HG03342 (cell line): ENCODE results near the gene BRF1.
"Not testable (repeated sequence)": the region's sequence is repeated elsewhere in the genome, so short reads cannot be mapped to it uniquely, and the experiment has no call there.

Experiments
- ATAC-seq: cut with Tn5 transposase; IDR thresholded peaks from one replicate; pipeline ENCODE4 v1.9.1; 2021; ENCODE audit warnings: mild to moderate bottlenecking, moderate library complexity; ENCODE audit not compliant: unreplicated experiment

BRF1 gene

GRCh38 chr14:105315941-105316576 lies 15.3 kb upstream of the BRF1 start:
- no peak for ATAC-seq

DNA sequence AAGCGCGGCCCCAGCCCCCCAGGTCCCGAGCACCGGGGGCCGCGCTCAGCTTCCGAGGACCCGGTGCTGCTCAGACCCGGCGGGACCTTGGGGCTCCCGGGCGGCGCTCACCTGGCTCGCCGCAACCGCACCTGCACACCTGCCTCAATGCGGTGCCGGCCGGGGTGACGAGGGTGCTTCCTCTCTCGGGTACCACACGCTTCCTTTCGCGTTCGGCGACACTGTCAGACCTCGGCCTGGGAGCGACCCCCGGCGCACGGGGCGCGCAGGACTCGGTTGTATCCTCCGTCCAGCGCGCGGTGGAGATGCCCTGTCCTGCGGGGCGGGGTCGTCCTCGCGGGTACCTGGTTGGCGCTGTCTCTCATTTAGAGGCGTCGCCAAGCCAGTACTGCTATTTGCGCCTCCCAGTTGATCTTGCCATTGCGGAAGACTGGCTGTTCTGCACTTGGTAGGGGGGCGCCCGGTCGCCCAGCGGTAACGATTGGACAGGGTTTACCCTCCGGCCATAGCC lies 14.5 kb upstream of the BRF1 start:
- peak; percentile 19 for ATAC-seq

DNA sequence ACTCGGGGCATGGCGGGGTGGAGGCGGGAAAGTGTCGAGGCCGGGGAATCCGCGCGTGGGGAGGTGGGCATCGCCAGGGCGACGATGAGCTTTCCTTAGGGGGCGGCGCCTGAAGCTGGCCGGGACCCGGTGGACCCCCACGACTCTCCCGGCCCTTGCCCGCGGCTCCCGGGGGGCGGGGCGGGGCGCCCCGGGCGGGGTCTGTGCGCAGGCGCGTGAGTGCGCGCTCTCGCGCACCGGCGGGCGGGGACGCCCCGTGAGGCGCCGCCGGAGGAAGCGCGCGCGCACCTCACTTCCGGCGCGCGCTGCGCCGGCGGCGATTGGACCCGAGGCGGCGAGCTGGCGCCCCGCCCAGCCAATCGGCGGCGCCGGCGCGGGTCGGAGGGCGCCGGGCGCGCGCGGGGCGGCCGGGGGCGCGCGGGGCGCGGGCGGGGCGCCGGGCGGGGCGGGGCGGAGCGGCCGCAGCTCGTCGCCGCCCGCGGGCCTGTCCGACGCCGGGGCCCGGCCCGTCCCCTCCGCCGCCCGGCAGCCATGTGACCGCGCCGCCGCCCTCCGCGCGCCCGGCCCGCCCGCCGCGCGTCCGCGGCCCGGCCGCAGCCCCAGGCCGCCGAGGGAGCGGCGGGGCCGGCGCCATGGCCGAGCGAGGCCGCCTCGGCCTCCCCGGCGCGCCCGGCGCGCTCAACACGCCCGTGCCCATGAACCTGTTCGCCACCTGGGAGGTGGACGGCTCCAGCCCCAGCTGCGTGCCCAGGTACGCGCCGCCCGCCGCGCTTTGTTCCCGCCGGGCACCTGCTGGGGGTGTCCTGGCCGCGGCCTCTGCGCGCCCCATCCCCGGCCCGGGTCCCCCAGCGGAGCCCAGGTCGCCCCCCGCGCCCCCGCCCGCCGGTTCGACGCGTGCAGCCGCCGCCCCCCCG lies 13.7 kb upstream of the BRF1 start, which contains the start of gene PACS2:
Gene PACS2, plus strand, starts transcription at position 462 of the 914 bp plus-strand sequence. Its CDS starts 171 bp downstream, at position 633.
- peak; percentile 65 for ATAC-seq

DNA sequence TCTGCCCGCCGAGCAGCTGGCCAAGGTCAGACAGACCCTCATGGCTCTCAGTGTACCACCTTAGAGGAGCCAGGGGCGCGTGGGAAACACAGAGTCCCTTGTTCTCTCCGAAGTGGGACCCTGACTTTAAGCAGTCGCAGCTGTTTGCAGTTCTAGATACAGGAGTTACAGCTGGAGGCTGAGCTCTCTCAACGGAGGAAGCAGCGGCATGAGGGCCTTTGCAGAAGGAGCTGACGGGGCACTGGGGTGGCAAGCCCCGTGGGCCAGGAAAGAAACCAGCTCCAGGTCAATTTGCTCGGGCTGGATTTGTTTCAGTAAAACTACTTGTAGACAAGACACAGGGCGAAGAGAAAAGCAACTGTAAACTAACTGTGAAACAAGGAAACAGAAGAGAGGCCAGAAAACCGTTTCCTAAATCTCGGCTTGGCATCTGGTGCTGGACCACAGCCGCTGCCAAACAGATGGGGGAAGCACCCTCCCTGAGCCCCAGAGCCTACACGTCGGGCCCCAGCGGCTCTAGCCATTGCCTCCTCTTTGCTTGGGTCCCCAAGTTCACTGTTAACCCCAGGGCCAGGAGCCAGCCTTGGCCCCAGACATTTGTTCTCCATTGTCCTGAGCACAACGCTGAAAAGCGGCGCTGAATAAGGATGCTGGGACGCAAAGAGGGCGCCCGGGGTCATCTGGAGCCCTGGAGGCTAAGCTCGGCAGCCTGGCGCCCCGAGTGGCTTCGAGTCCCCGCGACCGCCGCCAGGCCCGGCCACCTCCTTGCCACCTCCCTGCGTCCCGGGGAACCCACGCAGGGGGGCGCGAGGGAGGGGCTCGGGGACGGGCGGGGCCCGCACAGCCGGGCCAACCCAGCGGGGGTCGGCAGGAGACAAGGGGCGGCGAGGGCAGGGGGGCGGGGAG lies 12.8 kb upstream of the BRF1 start:
- peak; percentile 21 for ATAC-seq

GRCh38 chr14:105312973-105313372 lies 12.2 kb upstream of the BRF1 start:
- ATAC-seq, result no peak

GRCh38 chr14:105311838-105312237 lies 11.0 kb upstream of the BRF1 start:
- ATAC-seq, result no peak

- ATAC-seq, result no peak
Observed at GRCh38 chr14:105309371-105309770, 8.6 kb upstream of the BRF1 start.

DNA sequence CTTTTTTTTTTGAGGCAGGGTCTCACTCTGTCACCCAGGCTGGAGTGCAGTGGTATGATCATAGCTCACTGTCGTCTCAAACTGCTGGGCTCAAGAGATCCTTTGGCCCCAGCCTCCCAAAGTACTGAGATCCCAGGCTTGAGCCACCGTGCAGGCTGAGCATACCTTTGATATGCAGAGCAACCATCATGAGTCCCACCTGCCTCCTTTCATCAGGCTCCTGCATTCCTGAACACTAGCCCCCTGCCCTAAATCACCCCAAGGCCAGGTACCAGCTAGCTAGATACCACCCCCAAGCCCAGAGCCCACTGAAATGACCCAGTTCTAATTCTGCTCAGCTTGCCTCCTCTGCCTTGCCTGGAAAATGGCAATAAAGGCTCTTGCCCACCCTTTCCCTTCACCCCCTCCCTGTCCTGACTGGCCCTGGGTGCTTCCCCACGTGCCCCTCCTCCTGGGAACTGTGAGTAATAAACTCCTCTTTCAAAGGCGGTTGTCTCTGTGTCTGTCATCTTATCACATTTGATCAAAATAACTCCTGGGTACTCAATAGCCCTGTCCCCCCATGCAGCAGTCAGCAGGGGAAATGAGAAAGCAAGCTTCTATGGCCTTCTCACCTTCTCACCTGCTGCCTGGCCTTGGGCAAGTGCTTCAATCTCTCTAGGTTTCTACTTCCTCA lies 6.4 kb upstream of the BRF1 start:
- ATAC-seq, result no peak

DNA sequence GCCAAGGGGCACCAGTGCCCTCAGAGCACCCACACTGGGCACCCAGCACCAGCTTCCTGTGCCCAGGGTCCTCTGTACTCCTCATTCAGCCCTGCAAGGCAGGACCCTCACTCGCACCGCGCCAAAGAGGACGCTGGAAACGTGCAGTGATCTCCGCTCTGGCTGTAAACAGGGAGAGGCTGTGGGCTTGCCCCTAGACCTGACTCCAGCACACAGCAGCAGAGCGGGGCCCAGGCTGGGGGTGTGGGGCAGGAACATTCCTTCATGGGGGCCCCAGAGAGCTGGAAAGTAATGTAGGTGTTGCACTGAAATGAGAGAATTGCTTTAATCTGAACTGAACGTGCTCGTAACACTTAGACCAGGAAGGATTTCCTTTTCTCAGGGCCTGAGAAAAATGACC lies 5.0 kb upstream of the BRF1 start:
- ATAC-seq, result no peak

DNA sequence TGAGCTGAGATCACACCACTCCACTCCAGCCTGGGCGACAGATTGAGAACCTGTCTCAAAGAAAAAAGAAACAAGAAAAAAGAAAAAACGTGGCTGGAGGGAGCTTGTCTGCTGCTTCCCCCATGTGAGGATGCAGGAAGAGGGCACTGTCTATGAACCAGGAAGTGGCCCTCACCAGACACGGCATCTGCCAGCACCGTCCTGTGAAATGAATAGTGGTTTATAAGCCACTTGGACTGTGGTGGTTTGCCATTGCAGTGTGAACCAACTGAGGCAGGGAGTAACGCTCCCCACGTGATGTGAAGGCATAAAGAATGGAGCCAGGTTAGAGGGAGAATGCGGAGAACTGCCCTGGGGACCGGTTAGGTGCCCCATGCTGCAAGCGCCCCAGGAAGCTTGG lies 4.5 kb upstream of the BRF1 start:
- ATAC-seq, result no peak

DNA sequence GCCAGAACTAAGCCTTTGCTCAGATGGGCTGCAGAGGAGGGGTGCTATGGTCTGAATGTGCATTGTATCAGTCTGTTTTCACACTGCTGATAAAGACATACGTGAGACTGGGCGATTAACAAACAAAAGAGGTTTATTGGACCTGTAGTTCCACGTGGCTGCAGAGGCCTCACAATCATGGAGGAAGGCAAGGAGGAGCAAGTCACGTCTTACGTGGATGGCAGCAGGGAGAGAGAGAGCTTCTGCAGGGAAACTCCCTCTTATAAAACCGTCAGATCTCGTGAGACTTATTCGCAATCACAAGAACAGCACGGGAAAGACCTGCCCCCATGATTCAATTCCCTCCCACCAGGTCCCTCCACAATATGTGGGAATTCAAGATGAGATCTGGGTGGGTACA lies 3.8 kb upstream of the BRF1 start:
- ATAC-seq, result no peak

GRCh38 chr14:105303949-105304348 lies 3.1 kb upstream of the BRF1 start:
- no peak for ATAC-seq

DNA sequence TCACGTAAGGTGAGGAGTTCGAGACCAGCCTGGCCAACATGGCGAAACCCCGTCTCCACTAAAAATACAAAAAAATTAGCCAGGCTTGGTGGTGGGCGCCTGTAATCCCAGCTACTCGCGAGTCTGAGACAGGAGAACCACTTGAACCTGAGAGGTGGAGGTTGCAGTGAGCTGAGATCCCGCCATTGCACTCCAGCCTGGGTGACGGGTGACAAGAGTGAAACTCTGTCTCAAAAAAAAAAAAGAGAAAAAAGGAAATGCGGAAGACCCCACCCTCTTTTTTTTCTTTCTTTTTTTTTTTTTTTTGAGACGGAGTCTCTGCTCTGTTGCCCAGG lies 1.1 kb upstream of the BRF1 start:
- not testable (repeated sequence) for ATAC-seq

DNA sequence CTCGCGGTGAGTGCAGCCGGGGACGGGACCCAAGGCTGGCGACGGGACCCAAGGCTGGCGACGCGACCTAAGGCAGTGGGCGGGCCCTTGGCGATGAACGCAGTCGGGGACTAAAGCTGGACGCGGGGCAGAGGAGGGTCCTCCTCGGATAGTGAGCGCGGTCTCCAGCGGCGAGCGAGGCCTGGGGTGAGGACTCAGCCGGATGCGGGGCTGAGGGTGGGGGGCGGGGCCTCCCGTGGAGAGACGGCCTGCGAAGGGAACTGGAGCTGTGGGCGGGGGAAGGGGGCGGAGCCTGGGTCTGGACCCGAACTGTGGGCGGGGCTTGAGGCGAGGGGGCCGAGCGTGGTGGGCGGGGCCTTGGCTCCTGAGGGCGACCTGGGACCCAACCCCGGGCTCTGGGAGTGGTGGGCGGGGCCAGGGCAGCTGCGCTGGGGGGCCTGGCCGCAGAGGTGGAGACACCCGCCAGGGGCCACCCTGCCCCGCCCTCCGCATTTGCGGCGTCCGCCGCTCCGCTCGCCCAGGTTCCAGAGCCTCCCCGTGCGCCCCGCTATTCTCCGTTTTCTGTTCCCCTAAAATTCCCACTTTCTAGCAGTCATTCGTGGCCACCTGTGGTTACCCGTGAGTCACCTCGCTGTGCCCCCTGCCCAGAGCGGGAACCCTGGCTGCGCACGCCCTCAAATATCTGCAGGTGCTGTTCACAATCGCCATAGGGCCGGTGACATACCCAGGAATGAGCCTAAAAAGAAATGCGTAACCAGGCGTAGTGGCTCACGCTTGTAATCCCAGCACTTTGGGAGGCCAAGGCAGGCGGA lies 508 bp upstream of the BRF1 start:
- peak; percentile 54 for ATAC-seq

- peak; percentile 16 for ATAC-seq
Observed at GRCh38 chr14:105299654-105300541, 903 bp downstream of the BRF1 start.

DNA sequence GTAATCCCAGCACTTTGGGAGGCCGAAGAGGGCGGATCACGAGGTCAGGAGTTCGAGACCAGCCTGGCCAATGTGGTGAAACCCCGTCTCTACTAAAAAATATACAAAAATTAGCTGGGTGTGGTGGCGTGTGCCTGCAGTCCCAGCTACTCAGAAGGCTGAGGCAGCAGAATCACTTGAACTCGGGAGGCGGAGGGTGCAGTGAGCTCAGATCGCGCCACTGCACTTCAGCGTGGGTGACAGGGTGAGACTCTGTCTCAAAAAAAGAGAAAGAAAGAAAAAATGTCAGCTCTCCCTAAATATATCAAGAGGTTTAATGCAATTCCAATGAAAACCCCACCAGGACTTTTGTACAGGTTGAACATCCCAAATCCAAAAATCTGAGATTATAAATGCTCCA lies 3.5 kb downstream of the BRF1 start:
- ATAC-seq, result not testable (repeated sequence)

DNA sequence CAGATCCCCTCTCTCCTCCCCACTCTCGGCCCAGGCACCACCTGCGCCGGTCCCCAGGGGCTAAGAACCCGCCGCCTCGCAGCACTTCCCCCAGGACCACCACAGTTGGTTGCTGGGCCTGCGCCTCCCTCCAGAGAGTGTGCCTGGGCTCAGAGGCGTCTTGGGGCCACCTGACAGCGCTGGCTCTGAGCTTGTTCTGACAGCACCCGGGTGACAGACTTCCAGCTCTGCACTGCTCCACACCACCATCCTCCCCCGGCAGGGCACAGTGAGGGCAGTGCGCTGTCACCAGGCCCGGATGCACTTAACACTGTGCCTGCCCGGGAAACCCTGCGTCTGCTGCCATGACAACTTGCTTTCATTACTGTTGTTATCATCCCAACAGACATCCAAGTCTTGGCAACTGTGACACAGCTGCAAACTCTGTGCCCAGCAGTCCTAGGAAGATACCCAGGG lies 6.6 kb downstream of the BRF1 start:
- no peak for ATAC-seq

DNA sequence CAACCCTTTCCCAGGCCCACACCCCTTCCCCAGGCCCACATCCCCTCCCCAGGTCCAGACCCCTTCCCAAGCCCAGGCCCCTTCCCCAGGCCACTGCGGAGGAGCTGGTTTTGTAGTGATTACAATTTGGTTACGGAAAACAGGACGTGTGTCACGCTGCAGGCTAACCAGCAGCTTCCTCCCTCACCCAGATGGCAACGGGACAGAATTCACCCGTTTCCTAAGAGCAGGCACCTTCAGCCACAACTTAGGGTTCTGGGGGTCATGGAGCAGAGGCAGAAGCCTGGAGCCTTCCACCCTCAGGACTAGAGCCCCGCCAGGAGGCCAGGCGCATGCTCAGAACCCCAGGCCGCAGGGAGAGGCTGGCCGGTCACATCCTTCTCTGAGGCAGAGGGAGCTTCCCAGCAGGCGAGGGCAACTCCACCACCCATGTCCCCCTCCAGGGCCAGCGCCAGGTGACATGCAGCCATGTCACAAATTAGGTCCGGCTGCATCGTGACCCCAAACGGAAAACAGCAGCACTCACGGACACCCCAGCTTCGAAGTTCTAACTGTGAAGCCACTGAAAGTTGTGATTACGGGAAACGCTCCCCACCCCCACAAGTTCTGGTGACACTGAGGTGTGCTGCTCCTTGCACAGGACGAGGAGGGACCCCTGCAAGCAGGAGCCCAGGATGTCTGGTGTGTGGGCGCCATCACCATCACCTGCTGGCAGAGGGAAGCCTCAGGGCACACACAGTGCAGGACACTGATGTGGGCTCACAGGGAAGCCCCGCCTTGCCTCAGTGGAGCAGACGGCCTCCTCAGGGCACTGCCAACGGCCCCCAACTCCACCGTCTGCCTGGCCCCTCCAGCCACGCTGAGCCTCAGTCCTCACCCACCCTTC lies 7.7 kb downstream of the BRF1 start:
- no peak for ATAC-seq
